SHP77 (cell line): ENCODE measurements around the gene ATP5F1D.

Experiments
- DNase-seq, 2 experiments: peaks; one replicate each; lab custom pipeline; 2025; lab: John Stamatoyannopoulos, UW

Gene ATP5F1D

GRCh38 chr19:1220976-1221903, 20.3 kb upstream of the ATP5F1D start:
- DNase-seq, result peak; percentile 46 to 62

DNA sequence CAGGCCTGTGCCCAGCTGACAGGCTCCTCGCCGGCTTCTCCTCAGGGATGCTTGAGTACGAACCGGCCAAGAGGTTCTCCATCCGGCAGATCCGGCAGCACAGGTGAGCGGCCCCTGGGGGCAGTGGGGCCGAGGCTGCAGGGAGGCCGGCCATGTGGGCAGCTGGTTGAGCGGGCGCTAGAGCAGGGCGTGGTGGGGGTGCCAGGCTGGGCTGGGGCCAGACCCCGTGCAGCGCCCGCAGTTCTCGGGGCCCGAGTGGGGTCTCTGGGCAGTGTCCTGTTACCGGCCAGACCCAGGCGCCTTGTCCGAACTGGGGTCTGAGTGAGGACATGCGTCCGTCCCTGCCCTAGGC, 19.7 kb upstream of the ATP5F1D start:
- DNase-seq, result no peak

DNA sequence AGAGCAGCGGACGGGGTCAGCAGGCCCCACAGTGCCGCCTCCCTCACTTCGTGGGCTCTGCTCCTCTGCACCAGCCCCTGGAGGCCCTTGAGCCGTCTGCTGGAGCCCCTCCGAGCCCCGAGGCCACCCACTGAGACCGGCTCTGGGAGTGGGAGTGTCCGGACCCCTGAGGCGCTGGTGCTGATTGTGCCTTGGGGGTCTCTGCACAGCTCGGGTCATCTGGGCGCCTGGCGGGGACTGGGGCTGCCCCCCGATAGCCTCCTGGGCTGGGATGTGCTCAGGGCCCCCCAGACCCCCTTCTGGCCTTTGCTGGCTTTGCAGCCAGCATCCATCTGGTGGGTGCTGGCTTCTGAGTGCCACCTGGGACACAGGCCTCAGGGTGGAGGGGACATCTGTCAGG, 19.2 kb upstream of the ATP5F1D start:
- DNase-seq, result no peak

GRCh38 chr19:1223018-1223855, 18.3 kb upstream of the ATP5F1D start:
- DNase-seq, result peak; percentile 53 to 56

DNA sequence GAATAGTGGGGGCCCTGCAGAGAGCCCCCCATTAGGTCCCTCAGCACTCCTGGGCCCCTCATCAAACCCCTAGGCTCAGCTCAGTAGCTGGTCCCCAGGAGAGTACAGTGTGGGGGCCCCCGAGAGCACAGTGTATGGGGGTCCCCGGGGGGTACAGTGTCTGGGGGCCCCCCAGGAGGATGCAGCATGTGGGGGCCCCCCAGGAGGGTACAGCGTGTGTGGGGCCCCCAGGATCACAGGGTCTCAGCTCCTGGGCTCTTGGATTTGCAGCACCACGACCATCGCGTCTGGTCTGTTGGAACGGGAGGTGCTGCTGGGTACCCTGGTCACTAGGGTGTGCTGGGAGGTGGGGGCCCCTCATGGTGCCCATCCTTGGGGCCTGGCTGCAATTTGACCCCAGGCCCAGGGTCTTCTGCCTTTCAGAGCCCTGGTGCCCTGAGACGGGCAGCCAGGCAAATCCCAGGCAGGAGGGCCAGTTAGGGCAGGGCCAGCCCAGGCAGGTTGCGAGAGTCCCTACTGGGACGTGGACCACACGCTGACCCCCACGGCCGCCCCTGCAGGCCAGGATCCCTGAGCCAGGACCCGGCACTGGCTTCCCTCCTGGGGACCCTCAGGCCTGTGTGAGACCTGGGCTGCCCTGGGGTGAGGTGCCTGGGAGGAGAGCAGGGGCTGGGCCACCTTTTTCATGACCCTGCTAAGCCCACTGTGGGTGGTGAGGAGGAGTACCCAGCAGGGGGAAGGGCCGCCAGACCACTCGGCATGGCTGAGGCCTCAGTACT, 17.3 kb upstream of the ATP5F1D start:
- DNase-seq, result no peak

GRCh38 chr19:1224847-1225246, 16.7 kb upstream of the ATP5F1D start:
- no peak for DNase-seq

- DNase-seq, result no peak
These were observed 15.9 kb upstream of the ATP5F1D start for GRCh38 chr19:1225440-1226226.

GRCh38 chr19:1226227-1226518, 15.4 kb upstream of the ATP5F1D start:
- no peak for DNase-seq

- no peak for DNase-seq
These were observed 14.8 kb upstream of the ATP5F1D start for GRCh38 chr19:1226522-1227303.

DNA sequence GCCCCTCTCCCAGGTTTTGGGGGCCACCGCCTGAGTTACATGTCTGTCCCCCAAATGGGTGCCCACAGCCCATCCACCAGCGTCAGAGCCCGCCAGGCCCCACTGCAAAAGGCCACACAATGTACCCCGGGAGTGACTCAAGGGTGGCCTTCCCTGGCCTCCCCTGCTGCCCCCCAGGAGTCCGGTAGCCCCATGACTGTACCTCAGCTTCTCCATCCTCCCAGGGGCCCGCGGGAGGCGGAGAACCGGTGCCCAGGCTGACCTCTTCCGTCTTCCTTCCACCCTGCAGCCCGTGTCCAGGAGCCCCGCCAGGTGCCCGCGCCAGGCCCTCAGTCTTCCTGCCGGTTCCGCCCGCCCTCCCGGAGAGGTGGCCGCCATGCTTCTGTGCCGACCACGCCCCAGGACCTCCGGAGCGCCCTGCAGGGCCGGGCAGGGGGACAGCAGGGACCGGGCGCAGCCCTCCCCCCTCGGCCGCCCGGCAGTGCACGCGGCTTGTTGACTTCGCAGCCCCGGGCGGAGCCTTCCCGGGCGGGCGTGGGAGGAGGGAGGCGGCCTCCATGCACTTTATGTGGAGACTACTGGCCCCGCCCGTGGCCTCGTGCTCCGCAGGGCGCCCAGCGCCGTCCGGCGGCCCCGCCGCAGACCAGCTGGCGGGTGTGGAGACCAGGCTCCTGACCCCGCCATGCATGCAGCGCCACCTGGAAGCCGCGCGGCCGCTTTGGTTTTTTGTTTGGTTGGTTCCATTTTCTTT, 14.1 kb upstream of the ATP5F1D start:
- DNase-seq, result no peak

- DNase-seq, result no peak
These were observed 13.2 kb upstream of the ATP5F1D start for GRCh38 chr19:1228161-1228957.

GRCh38 chr19:1229056-1229923, 12.3 kb upstream of the ATP5F1D start:
- no peak for DNase-seq

- no peak for DNase-seq
These were observed 11.4 kb upstream of the ATP5F1D start for GRCh38 chr19:1229924-1230782.

GRCh38 chr19:1230783-1231489, 10.6 kb upstream of the ATP5F1D start:
- DNase-seq, result no peak

DNA sequence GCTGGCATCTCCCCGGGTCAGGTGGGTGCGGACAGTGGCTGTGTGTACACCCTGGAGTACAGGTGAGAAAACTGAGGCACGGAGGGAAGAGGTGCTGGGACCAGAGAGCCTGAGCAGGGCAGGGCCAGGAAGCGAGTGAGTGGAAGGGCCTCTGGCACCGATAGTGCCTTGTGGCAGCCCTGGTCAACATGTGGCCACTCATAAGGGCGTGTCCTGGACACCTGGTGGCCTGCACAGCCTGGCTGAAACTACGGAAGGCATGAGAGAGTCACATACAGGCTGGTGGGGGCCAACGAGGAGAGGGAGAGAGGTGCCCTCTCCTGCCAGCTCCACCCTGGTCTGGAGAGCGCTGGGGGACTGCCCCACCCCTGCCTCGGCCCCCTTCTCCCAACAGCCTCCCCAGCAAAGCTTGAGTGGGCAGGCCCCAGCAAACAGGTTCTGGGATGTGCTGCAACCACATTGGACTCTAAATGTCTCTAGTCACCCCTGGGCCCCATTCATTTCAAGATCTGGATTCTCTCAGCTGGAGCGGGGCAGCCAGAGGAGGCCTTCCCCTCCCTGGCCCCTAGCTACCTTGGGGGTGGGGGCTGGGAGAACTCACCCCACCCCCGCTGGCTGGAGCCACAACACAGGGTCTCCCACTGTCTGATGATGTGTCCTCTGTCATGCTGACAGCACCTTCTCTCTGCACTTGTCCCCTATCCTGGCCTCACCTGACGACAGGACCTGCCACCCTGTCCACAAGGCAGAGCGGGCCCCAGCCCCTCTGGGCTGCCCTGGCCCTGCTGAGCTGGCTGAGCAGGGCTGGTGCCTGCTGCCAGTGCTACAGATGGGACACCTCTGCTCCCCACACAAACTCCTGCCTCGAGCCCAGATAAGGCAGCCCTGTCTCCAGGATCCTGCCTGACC, 9.6 kb upstream of the ATP5F1D start:
- DNase-seq, result no peak

DNA sequence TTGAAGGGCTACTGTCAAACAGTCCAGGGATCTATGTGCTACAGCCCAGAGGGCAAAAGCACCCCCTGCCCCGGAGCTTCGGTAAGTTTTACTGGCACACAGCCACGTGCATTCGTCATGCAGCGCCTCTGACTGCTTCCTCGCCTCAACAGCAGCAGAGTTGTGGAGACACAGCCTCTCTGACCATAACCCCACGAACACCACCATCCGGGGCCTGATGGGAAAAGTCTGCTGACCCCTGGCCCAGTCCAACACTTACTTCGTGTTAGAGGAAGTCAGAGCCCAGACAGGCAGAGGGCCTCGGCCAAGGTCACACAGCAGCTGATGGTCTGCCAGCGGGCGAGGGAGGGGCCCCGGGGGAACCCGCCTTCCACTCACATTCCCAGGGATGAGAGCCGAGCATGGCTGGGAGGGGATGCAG, 8.9 kb upstream of the ATP5F1D start:
- DNase-seq, result no peak
